IMR-90 (cell line): Measurements from ENCODE around the gene SHISA8. TPM values are rescaled to one million over a fixed set of nuclear protein-coding genes. Genes with fewer than 3 reads are reported as not detected.

ENCODE experiments used
- ATAC-seq: fragments of 200-7000 bp; cut with Tn5 transposase; 2 replicates; pipeline ENCODE4 v1.9.1; 2020; ENCODE audit warnings: low read depth, mild to moderate bottlenecking, moderate library complexity
- BruUV-seq: library from RNA; stranded (reverse); fragments of 400-500 nt; replicated peaks from 2 replicates; lab custom pipeline; 2021; lab: Mats Ljungman, UMichigan
- CTCF ChIA-PET: fragments of 300-600 bp; formaldehyde crosslinking; extraction: SDS; loops from one replicate; lab custom pipeline; 2021; ENCODE audit warnings: antibody characterized with exemption; lab: Yijun Ruan, JAX
- POLR2A ChIA-PET: fragments of 300-600 bp; sonication (Branson Sonifier 250); formaldehyde crosslinking; loops from one replicate; lab custom pipeline; 2022; ENCODE audit warnings: antibody characterized with exemption; ENCODE audit not compliant: unreplicated experiment; lab: Charles Lee
- DNase-seq: peaks from one replicate; pipeline ENCODE4 v3.0.0; 2013
- H2AFZ ChIP-seq: replicated peaks from 2 replicates; pipeline ENCODE3; 2013; ENCODE audit warnings: low read length, mild to moderate bottlenecking; ENCODE audit not compliant: poor library complexity
- H2AK5ac ChIP-seq: 2 replicates; pipeline ENCODE4 v1.6.1; 2013; ENCODE audit warnings: low read depth, low read length, inconsistent platforms
- H2AK9ac ChIP-seq: replicated peaks from 2 replicates; pipeline ENCODE3; 2013; ENCODE audit warnings: mild to moderate bottlenecking, low read depth, low read length, moderate library complexity; ENCODE audit not compliant: poor library complexity
- H2BK120ac ChIP-seq: 2 replicates; pipeline ENCODE4 v1.6.1; 2013; ENCODE audit warnings: low read depth, low read length, inconsistent platforms
- H2BK15ac ChIP-seq: 3 replicates; pipeline ENCODE4 v1.6.1; 2013; ENCODE audit warnings: low read depth, low read length, inconsistent platforms
- H2BK20ac ChIP-seq: 2 replicates; pipeline ENCODE4 v1.6.1; 2013; ENCODE audit warnings: low read depth, mild to moderate bottlenecking, inconsistent platforms, low read length, moderate library complexity
- H2BK5ac ChIP-seq: 2 replicates; pipeline ENCODE4 v1.6.1; 2013; ENCODE audit warnings: mild to moderate bottlenecking, low read depth, low read length, inconsistent platforms; ENCODE audit not compliant: poor library complexity, severe bottlenecking
- H3K14ac ChIP-seq: replicated peaks from 2 replicates; pipeline ENCODE4 v1.6.1; 2013; ENCODE audit warnings: low read depth, low read length, inconsistent platforms
- H3K18ac ChIP-seq: 2 replicates; pipeline ENCODE4 v1.6.1; 2013; ENCODE audit warnings: low read depth, low read length, control low read depth
- H3K23ac ChIP-seq: 2 replicates; pipeline ENCODE4 v1.6.1; 2013; ENCODE audit warnings: low read depth, low read length, inconsistent platforms
- H3K27ac ChIP-seq: 2 replicates; pipeline ENCODE4 v1.5.1; 2013; ENCODE audit warnings: mild to moderate bottlenecking, control low read depth, low read length; ENCODE audit not compliant: insufficient read depth
- H3K27me3 ChIP-seq: 2 replicates; pipeline ENCODE4 v1.6.1; 2013; ENCODE audit warnings: low read length; ENCODE audit not compliant: control insufficient read depth, insufficient read depth
- H3K36me3 ChIP-seq: 2 replicates; pipeline ENCODE4 v1.6.1; 2013; ENCODE audit warnings: low read length, mixed read lengths; ENCODE audit not compliant: control insufficient read depth, insufficient read depth
- H3K4ac ChIP-seq: 2 replicates; pipeline ENCODE4 v1.6.1; 2013; ENCODE audit warnings: low read depth, low read length, inconsistent platforms
- H3K4me1 ChIP-seq: 2 replicates; pipeline ENCODE4 v1.6.1; 2013; ENCODE audit warnings: low read length, mixed read lengths; ENCODE audit not compliant: control insufficient read depth, insufficient read depth
- H3K4me2 ChIP-seq: 2 replicates; pipeline ENCODE4 v1.6.1; 2013; ENCODE audit warnings: low read depth, mild to moderate bottlenecking, control low read depth, low read length, moderate library complexity
- H3K4me3 ChIP-seq: 2 replicates; pipeline ENCODE4 v1.5.1; 2013; ENCODE audit warnings: low read depth, mild to moderate bottlenecking, control low read depth, low read length, moderate library complexity; ENCODE audit not compliant: insufficient read depth
- H3K56ac ChIP-seq: 2 replicates; pipeline ENCODE4 v1.6.1; 2013; ENCODE audit warnings: low read length, inconsistent platforms; ENCODE audit not compliant: insufficient read depth; ENCODE audit errors: extremely low read depth
- H3K79me1 ChIP-seq, 2 experiments: 2 replicates each; pipeline ENCODE4 v1.6.1; 2013; ENCODE audit warnings: low read length in 2 of 2, inconsistent platforms in 1 of 2, low read depth in 1 of 2
- H3K9ac ChIP-seq: 2 replicates; pipeline ENCODE4 v1.6.1; 2013; ENCODE audit warnings: low read depth, low read length, control low read depth
- H3K9me1 ChIP-seq: 2 replicates; pipeline ENCODE4 v1.6.1; 2013; ENCODE audit warnings: low read length, inconsistent platforms; ENCODE audit not compliant: insufficient read depth
- H3K9me3 ChIP-seq: 2 replicates; pipeline ENCODE4 v1.6.1; 2013; ENCODE audit warnings: low read length; ENCODE audit not compliant: control insufficient read depth, insufficient read depth
- H4K20me1 ChIP-seq: 2 replicates; pipeline ENCODE4 v1.6.1; 2013; ENCODE audit warnings: low read length, inconsistent platforms; ENCODE audit not compliant: insufficient read depth
- H4K5ac ChIP-seq: 2 replicates; pipeline ENCODE4 v1.6.1; 2013; ENCODE audit warnings: mild to moderate bottlenecking, low read depth, low read length, control low read depth
- H4K8ac ChIP-seq, 2 experiments: 2 replicates each; pipeline ENCODE4 v1.6.1; 2013; ENCODE audit warnings: low read depth in 2 of 2, low read length in 2 of 2, control low read depth in 1 of 2, inconsistent platforms in 1 of 2
- H4K91ac ChIP-seq: 2 replicates; pipeline ENCODE4 v1.6.1; 2013; ENCODE audit warnings: low read depth, low read length, inconsistent platforms; ENCODE audit not compliant: insufficient read depth
- CHD1 ChIP-seq: IDR thresholded peaks from 2 replicates; pipeline ENCODE4 v1.6.1; 2012; ENCODE audit warnings: low read depth, low read length, improper control_type of control experiment
- ELK1 ChIP-seq: fragments of 150-350 bp; IDR thresholded peaks from 2 replicates; pipeline ENCODE4 v1.6.1; 2016; ENCODE audit warnings: low read depth, mild to moderate bottlenecking, low read length, moderate library complexity, borderline replicate concordance
- FOS ChIP-seq: fragments of 150-350 bp; IDR thresholded peaks from 2 replicates; pipeline ENCODE4 v1.6.1; 2016; ENCODE audit warnings: low read depth, low read length
- MAFK ChIP-seq: IDR thresholded peaks from 2 replicates; pipeline ENCODE4 v1.6.1; 2012; ENCODE audit warnings: low read depth, low read length, improper control_type of control experiment
- NFE2L2 ChIP-seq: fragments of 150-350 bp; IDR thresholded peaks from 2 replicates; pipeline ENCODE4 v1.6.1; 2016; ENCODE audit warnings: low read depth, mild to moderate bottlenecking, low read length
- POLR2A ChIP-seq: IDR thresholded peaks from 2 replicates; pipeline ENCODE4 v1.6.1; 2012; ENCODE audit warnings: mild to moderate bottlenecking, low read depth, low read length
- RAD21 ChIP-seq: IDR thresholded peaks from 2 replicates; pipeline ENCODE4 v1.6.1; 2012; ENCODE audit warnings: low read length, improper control_type of control experiment
- RCOR1 ChIP-seq: IDR thresholded peaks from 2 replicates; pipeline ENCODE4 v1.6.1; 2012; ENCODE audit warnings: mild to moderate bottlenecking, low read length, improper control_type of control experiment; ENCODE audit not compliant: insufficient replicate concordance
- WGBS, 2 experiments: methylation state at CpG; one replicate each; pipeline versions ENCODE4 v1.1.5 to v1.1.7; 2013; ENCODE audit warnings: missing lambda C conversion rate in 2 of 2; ENCODE audit not compliant: insufficient read length in 1 of 2; ENCODE audit errors: extremely low coverage in 2 of 2; 5-methylcytosine and 5-hydroxymethylcytosine counted together
- dilution Hi-C: fragments of 300-500 bp; cut with HindIII; formaldehyde crosslinking; loops from one replicate; pipeline ENCODE4 v1.14.3; 2018; ENCODE audit warnings: low sequenced_read_pairs; ENCODE audit not compliant: unreplicated experiment
- in situ Hi-C: fragments of 300-500 bp; cut with MboI; formaldehyde crosslinking; loops from 3 replicates; pipeline ENCODE4 v1.14.3; 2019; ENCODE audit warnings: low sequenced_read_pairs, inconsistent platforms, mixed read lengths
- intact Hi-C: fragments of 100-400 bp; cut with micrococcal nuclease; formaldehyde crosslinking; loops from 2 replicates; pipeline ENCODE4 v1.10.0; 2022
- polyA plus RNA-seq, 3 experiments: library from polyadenylated mRNA; depleted of rRNA; stranded (reverse); fragments of >200 nt; gene quantifications; 2 replicates each; pipeline ENCODE4 v1.2.3, GENCODE V29; 2012; ENCODE audit warnings: low replicate concordance in 1 of 3
- total RNA-seq: library from RNA; depleted of rRNA; stranded (reverse); fragments of >200 nt; gene quantifications from 2 replicates; pipeline ENCODE4 v1.2.3, GENCODE V29; 2012

SHISA8 gene
- total and polyA plus RNA-seq, 2 of the 4 experiments (the other 2 are of a cell fraction): not detected

- H2BK5ac ChIP-seq: no peak overlapping the region
- no peak overlapping the region for H2AK9ac ChIP-seq
- H4K91ac ChIP-seq: no peak overlapping the region
- H2BK120ac ChIP-seq: no peak overlapping the region
- no peak overlapping the region for H3K27ac ChIP-seq
- H3K4me3 ChIP-seq: no peak overlapping the region
- H3K14ac ChIP-seq: no peak overlapping the region
- no peaks in the 10 kb centered on the region for H3K79me1 ChIP-seq
- H3K9ac ChIP-seq: no peak overlapping the region
- BruUV-seq: no TSS peak
- no peaks in the 10 kb centered on the region for H3K4me1 ChIP-seq
- no peak overlapping the region for H2BK20ac ChIP-seq
- H3K23ac ChIP-seq: no peak overlapping the region
- TF ChIP-seq POLR2A: no peak
- TF ChIP-seq CHD1: no peak
- no peak for TF ChIP-seq RCOR1
- no peak for TF ChIP-seq FOS
- no peak for TF ChIP-seq MAFK
- no peak for TF ChIP-seq NFE2L2
- no peak for TF ChIP-seq RAD21
- no peak for TF ChIP-seq ELK1
- no peak overlapping the region for H2AFZ ChIP-seq
- H3K9me3 ChIP-seq: no peaks in the 10 kb centered on the region
- WGBS, 2 experiments: no CpG with 5 or more reads among the region's 10 CpGs
- no peak overlapping the region for H3K18ac ChIP-seq
- ATAC-seq (no peak), DNase-seq (no peak)
- no peak overlapping the region for H3K4ac ChIP-seq
- no peaks in the 10 kb centered on the region for H3K27me3 ChIP-seq
- H3K4me2 ChIP-seq: no peak overlapping the region
- dilution Hi-C loops: no loop called here
- H4K20me1 ChIP-seq: no peaks in the 10 kb centered on the region; the same call in 1 of the 2 replicates
- in situ Hi-C loops: no loop called here
- ChIA-PET POLR2A (no interaction called here), CTCF (no interaction called here)
- H3K36me3 ChIP-seq: no peaks in the 10 kb centered on the region
- no peak overlapping the region for H4K5ac ChIP-seq
- intact Hi-C loops: no loop called here
- no peak overlapping the region for H4K8ac ChIP-seq
- no peaks in the 10 kb centered on the region; the same call in 1 of the 2 replicates for H3K9me1 ChIP-seq
- H3K56ac ChIP-seq: no peak overlapping the region
- no peak overlapping the region for H2BK15ac ChIP-seq
- no peak overlapping the region for H2AK5ac ChIP-seq
Measured at GRCh38 chr22:41931701-41932269, 16.9 kb upstream of the SHISA8 start.
